Endodermal cell (in vitro differentiated cells): ENCODE measurements around the gene TRIM42. TPM values are rescaled to one million over a fixed set of nuclear protein-coding genes. Genes with fewer than 3 reads are reported as not detected.

ENCODE experiments used
- DNase-seq: peaks from one replicate; pipeline ENCODE4 v3.0.0-alpha.2; 2017
- H3K27ac ChIP-seq: 2 replicates; pipeline ENCODE4 v1.5.1; 2013; ENCODE audit warnings: mild to moderate bottlenecking, low read depth, low read length, moderate library complexity
- H3K27me3 ChIP-seq: 2 replicates; pipeline ENCODE4 v1.6.1; 2013; ENCODE audit warnings: mild to moderate bottlenecking, low read length, moderate library complexity; ENCODE audit not compliant: insufficient read depth, control insufficient read depth, poor library complexity, severe bottlenecking
- H3K36me3 ChIP-seq: 2 replicates; pipeline ENCODE4 v1.7.0; 2013; ENCODE audit warnings: mild to moderate bottlenecking, low read length, moderate library complexity; ENCODE audit not compliant: control insufficient read depth, insufficient read depth
- H3K4me1 ChIP-seq: one replicate; pipeline ENCODE4 v1.7.0; 2013; ENCODE audit warnings: low read length; ENCODE audit not compliant: control insufficient read depth, insufficient read depth
- H3K4me3 ChIP-seq: 2 replicates; pipeline ENCODE4 v1.5.1; 2013; ENCODE audit warnings: mild to moderate bottlenecking, low read length, moderate library complexity
- H3K9ac ChIP-seq: 2 replicates; pipeline ENCODE4 v1.6.1; 2013; ENCODE audit warnings: mild to moderate bottlenecking, low read length, moderate library complexity; ENCODE audit not compliant: poor library complexity, severe bottlenecking; ENCODE audit errors: extremely low read depth
- H3K9me3 ChIP-seq: 2 replicates; pipeline ENCODE4 v1.6.1; 2013; ENCODE audit warnings: mild to moderate bottlenecking, low read length, moderate library complexity; ENCODE audit not compliant: control insufficient read depth
- H3K27ac Mint-ChIP-seq: 2 replicates; pipeline ENCODE4 v1.8.0; 2020; ENCODE audit warnings: mixed read lengths
- H3K27me3 Mint-ChIP-seq: 2 replicates; pipeline ENCODE4 v1.8.0; 2021; ENCODE audit warnings: mild to moderate bottlenecking, mixed read lengths; ENCODE audit not compliant: insufficient read depth
- H3K36me3 Mint-ChIP-seq: 2 replicates; pipeline ENCODE4 v1.8.0; 2020; ENCODE audit warnings: low read depth, mixed read lengths
- H3K4me1 Mint-ChIP-seq: 2 replicates; pipeline ENCODE4 v1.8.0; 2020; ENCODE audit warnings: mixed read lengths
- H3K4me3 Mint-ChIP-seq: 2 replicates; pipeline ENCODE4 v1.8.0; 2020; ENCODE audit warnings: mild to moderate bottlenecking, moderate library complexity, mixed read lengths
- H3K9me3 Mint-ChIP-seq: 2 replicates; pipeline ENCODE4 v1.8.0; 2020; ENCODE audit warnings: mild to moderate bottlenecking, mixed read lengths
- WGBS, 2 experiments: methylation state at CpG; one replicate each; pipeline versions ENCODE4 v1.1.5 to v1.1.7; 2013; ENCODE audit warnings: missing lambda C conversion rate in 2 of 2, mixed read lengths in 1 of 2; ENCODE audit not compliant: insufficient coverage in 1 of 2, insufficient read length in 1 of 2; 5-methylcytosine and 5-hydroxymethylcytosine counted together
- total RNA-seq, 2 donors: library from RNA; stranded (reverse); fragmentation: NEBNext Ultra II Directional in 1 of 2; extraction: Animal tissue kit (Norgen Biotek cat#: 25700) in 1 of 2; gene quantifications; 2 replicates in 1 of 2; 3 replicates in 1 of 2; pipeline ENCODE4 v1.2.1, GENCODE V29; 2021
- TF ChIP-seq, protein P1 (sequence below): fragments of 200-600 bp; sonication (generic); conservative IDR thresholded peaks from 2 replicates; pipeline ENCODE4 v1.5.0; 2021; ENCODE audit warnings: antibody characterized with exemption, mild to moderate bottlenecking

Gene TRIM42
- total RNA-seq, 2 donors from 2014 or later: not detected

- Histone ChIP-seq H3K4me3 (no peak overlapping the region), H3K27ac (no peak overlapping the region), H3K4me1 (no peaks in the 10 kb centered on the region), H3K27me3 (no peaks in the 10 kb centered on the region), H3K36me3 (no peaks in the 10 kb centered on the region), H3K9me3 (peaks cover 10% of the 10 kb centered on the region), H3K9ac (no peak overlapping the region)
- H3K4me3 Mint-ChIP-seq: no peak overlapping the region
- peaks cover 21% of the 10 kb centered on the region for H3K9me3 Mint-ChIP-seq
- H3K27ac Mint-ChIP-seq: no peak overlapping the region
- H3K4me1 Mint-ChIP-seq: no peaks in the 10 kb centered on the region
- TF ChIP-seq, protein P1, sequence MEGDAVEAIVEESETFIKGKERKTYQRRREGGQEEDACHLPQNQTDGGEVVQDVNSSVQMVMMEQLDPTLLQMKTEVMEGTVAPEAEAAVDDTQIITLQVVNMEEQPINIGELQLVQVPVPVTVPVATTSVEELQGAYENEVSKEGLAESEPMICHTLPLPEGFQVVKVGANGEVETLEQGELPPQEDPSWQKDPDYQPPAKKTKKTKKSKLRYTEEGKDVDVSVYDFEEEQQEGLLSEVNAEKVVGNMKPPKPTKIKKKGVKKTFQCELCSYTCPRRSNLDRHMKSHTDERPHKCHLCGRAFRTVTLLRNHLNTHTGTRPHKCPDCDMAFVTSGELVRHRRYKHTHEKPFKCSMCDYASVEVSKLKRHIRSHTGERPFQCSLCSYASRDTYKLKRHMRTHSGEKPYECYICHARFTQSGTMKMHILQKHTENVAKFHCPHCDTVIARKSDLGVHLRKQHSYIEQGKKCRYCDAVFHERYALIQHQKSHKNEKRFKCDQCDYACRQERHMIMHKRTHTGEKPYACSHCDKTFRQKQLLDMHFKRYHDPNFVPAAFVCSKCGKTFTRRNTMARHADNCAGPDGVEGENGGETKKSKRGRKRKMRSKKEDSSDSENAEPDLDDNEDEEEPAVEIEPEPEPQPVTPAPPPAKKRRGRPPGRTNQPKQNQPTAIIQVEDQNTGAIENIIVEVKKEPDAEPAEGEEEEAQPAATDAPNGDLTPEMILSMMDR: no peak
- peaks cover 2% of the 10 kb centered on the region for H3K27me3 Mint-ChIP-seq
- 89% methylated on average over 4 of the region's 4 CpGs; no CpG with 5 or more reads in 1 of the 2 experiments for WGBS, 2 experiments
- DNase-seq: no peak
- no peaks in the 10 kb centered on the region for H3K36me3 Mint-ChIP-seq
Measured at GRCh38 chr3:140702281-140702680, 24.4 kb downstream of the TRIM42 start.

DNA sequence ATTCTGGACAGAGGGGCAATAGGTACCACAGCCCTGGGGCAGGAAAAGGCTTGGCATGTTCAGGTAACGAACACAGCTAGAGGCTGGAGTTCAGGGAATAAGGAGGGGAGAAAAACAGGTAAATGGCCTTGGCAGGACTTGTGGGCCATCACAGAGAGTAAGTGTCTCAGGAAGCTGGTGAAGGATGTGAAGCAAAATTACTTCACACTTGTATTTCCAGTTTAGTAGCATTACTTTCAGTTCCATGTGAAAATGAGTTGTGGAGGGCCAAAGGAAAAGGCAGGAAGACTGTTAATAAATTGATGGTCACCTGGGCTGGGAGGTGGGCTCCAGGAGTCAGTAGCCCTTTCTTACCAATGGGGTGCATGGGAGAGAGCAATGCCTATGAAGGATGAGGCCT lies 25.6 kb downstream of the TRIM42 start:
- Mint-ChIP-seq H3K36me3 (no peaks in the 10 kb centered on the region), H3K4me1 (no peaks in the 10 kb centered on the region), H3K27ac (no peak overlapping the region), H3K27me3 (peaks cover 5% of the 10 kb centered on the region), H3K4me3 (no peak overlapping the region), H3K9me3 (peaks cover 21% of the 10 kb centered on the region)
- Histone ChIP-seq H3K4me3 (no peak overlapping the region), H3K9me3 (peaks cover 10% of the 10 kb centered on the region), H3K27ac (no peak overlapping the region), H3K4me1 (no peaks in the 10 kb centered on the region), H3K27me3 (no peaks in the 10 kb centered on the region), H3K36me3 (no peaks in the 10 kb centered on the region), H3K9ac (no peak overlapping the region)
- no peak for DNase-seq
- TF ChIP-seq, protein P1: no peak
- 80% methylated on average over 1 of the region's 1 CpG; no CpG with 5 or more reads in 1 of the 2 experiments for WGBS, 2 experiments

DNA sequence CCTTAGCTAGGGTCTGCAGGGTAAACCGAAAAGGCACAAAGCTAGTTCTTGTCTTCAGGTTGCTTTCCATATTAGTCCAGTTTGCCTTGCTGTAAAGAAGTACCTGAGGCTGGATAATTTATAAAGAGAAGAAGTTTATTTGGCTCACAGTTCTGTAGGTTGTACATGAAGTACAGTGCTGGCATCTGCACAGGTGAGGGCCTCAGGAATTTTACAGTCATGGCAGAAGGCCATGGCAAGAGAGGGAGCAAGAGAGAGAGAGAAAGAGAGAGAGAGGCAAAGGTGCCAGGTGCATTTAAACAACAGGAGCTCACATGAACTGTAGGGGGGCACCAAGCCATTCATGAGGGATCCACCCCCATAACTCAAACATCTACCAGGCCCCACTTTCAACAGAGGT lies 26.9 kb downstream of the TRIM42 start:
- DNase-seq: no peak
- WGBS, 2 experiments: 90% methylated on average over 1 of the region's 1 CpG; no CpG with 5 or more reads in 1 of the 2 experiments

More for the DNA sequence above, 26.9 kb downstream of the TRIM42 start:
- Histone ChIP-seq H3K27me3 (no peaks in the 10 kb centered on the region), H3K36me3 (no peaks in the 10 kb centered on the region), H3K27ac (no peak overlapping the region), H3K9ac (no peak overlapping the region), H3K4me1 (no peaks in the 10 kb centered on the region), H3K9me3 (peaks cover 10% of the 10 kb centered on the region), H3K4me3 (no peak overlapping the region)
- peaks cover 5% of the 10 kb centered on the region for H3K27me3 Mint-ChIP-seq
- no peaks in the 10 kb centered on the region for H3K4me1 Mint-ChIP-seq
- no peak overlapping the region for H3K27ac Mint-ChIP-seq
- H3K4me3 Mint-ChIP-seq: no peak overlapping the region
- TF ChIP-seq, protein P1: no peak
- no peaks in the 10 kb centered on the region for H3K36me3 Mint-ChIP-seq
- peaks cover 21% of the 10 kb centered on the region for H3K9me3 Mint-ChIP-seq
